Measurements from ENCODE around the gene WNT3A. TPM values are rescaled to one million over a fixed set of nuclear protein-coding genes. Genes with fewer than 3 reads are reported as not detected.

The WNT3A gene
- total RNA-seq, 1 experiment from 2014 or later, result 1.0 TPM

- no peaks in the 10 kb centered on the region for H4K20me1 ChIP-seq (ENCODE audit: low read length)
- no peaks in the 10 kb centered on the region for H3K9me2 ChIP-seq (replicated peaks; ENCODE audit: low read length)
- no peaks in the 10 kb centered on the region for H3K9me3 ChIP-seq (ENCODE audit: low read length)
- CTCF ChIA-PET, result interaction anchor here (0.6 to 1.3 kb wide), 3 partner anchors 54 to 278 kb away, joined by 3 to 4 read pairs (median 3); no protein-coding TSS in a partner anchor
- no peaks in the 10 kb centered on the region for H3F3A ChIP-seq (ENCODE audit: low read length, unreplicated experiment)
- no peaks in the 10 kb centered on the region for H3K36me3 ChIP-seq (ENCODE audit: low read depth, low read length)
- no peak overlapping the region for H3K27ac ChIP-seq (ENCODE audit: low read length)
- intact Hi-C loops (cut with micrococcal nuclease), result loop anchor here (5.0 kb wide), 1 partner anchor 54 kb away; no protein-coding TSS in a partner anchor
- peaks cover 4% of the 10 kb centered on the region; the same call in 1 of the 2 replicates for H3K4me1 ChIP-seq (ENCODE audit: insufficient read depth, low read length)
- no peak overlapping the region for H3K9ac ChIP-seq (ENCODE audit: low read length)
- TF ChIP-seq EZH2phosphoT487 (IDR thresholded peaks at IDR 0.05; ENCODE audit: borderline replicate concordance, low read length) (no peak), EZH2 (IDR thresholded peaks at IDR 0.05; ENCODE audit: low read length, unreplicated experiment) (no peak), CTCF (conservative IDR thresholded peaks at IDR 0.05; ENCODE audit: low read depth, low read length) (no peak)
- H3K4me2 ChIP-seq (ENCODE audit: low read length), result no peak overlapping the region
- H3K79me2 ChIP-seq (ENCODE audit: low read length), result no peaks in the 10 kb centered on the region
- no peak overlapping the region for H3K4me3 ChIP-seq (ENCODE audit: low read length)
- H3K27me3 ChIP-seq (ENCODE audit: low read length), result peaks cover 32% of the 10 kb centered on the region
- ATAC-seq (no peak), DNase-seq (no peak)
- no peak overlapping the region for H2AFZ ChIP-seq (ENCODE audit: low read length)
- POLR2A ChIA-PET (ENCODE audit: unreplicated experiment), result interaction anchor here (0.6 to 0.7 kb wide), 2 partner anchors 56 to 98 kb away, joined by 3 to 4 read pairs; no protein-coding TSS in a partner anchor
- no TSS peak for BruUV-seq (replicated peaks)
These were observed 3.1 kb upstream of the WNT3A start for GRCh38 chr1:228003461-228004330.

GRCh38 chr1:228004331-228004855 lies 2.4 kb upstream of the WNT3A start:
- H3F3A ChIP-seq (ENCODE audit: low read length, unreplicated experiment), result no peaks in the 10 kb centered on the region
- no peak overlapping the region for H2AFZ ChIP-seq (ENCODE audit: low read length)
- no peaks in the 10 kb centered on the region for H3K9me3 ChIP-seq (ENCODE audit: low read length)
- intact Hi-C loops (cut with micrococcal nuclease), result loop anchor here (5.0 kb wide), 1 partner anchor 53 kb away; no protein-coding TSS in a partner anchor
- ATAC-seq (peak; percentile 65), DNase-seq (peak; percentile 71)
- H3K27me3 ChIP-seq (ENCODE audit: low read length), result peaks cover 33% of the 10 kb centered on the region
- no peaks in the 10 kb centered on the region for H3K36me3 ChIP-seq (ENCODE audit: low read depth, low read length)
- no peaks in the 10 kb centered on the region for H3K9me2 ChIP-seq (replicated peaks; ENCODE audit: low read length)
- peak; percentile 94 for TF ChIP-seq CTCF (conservative IDR thresholded peaks at IDR 0.05; ENCODE audit: low read depth, low read length)
- TF ChIP-seq EZH2 (IDR thresholded peaks at IDR 0.05; ENCODE audit: low read length, unreplicated experiment), result no peak
- H4K20me1 ChIP-seq (ENCODE audit: low read length), result no peaks in the 10 kb centered on the region
- CTCF ChIA-PET, result interaction anchor here (0.6 to 1.3 kb wide), 3 partner anchors 54 to 278 kb away, joined by 3 to 4 read pairs (median 3); no protein-coding TSS in a partner anchor
- POLR2A ChIA-PET (ENCODE audit: unreplicated experiment), result interaction anchor here (0.6 to 0.7 kb wide), 2 partner anchors 55 to 78 kb away, joined by 3 to 7 read pairs; no protein-coding TSS in a partner anchor
- H3K9ac ChIP-seq (ENCODE audit: low read length), result no peak overlapping the region
- no peak overlapping the region for H3K27ac ChIP-seq (ENCODE audit: low read length)
- no peaks in the 10 kb centered on the region for H3K79me2 ChIP-seq (ENCODE audit: low read length)
- H3K4me2 ChIP-seq (ENCODE audit: low read length), result 0 out of 2 replicates have a peak overlapping the region, but pooled peaks have one; percentile 11
- H3K4me1 ChIP-seq (ENCODE audit: insufficient read depth, low read length), result peaks cover 4% of the 10 kb centered on the region; the same call in 1 of the 2 replicates
- no peak overlapping the region for H3K4me3 ChIP-seq (ENCODE audit: low read length)
- no TSS peak for BruUV-seq (replicated peaks)

Measured in PC-3 (cell line).